ENCODE data around the gene MAN1B1. TPM values are rescaled to one million over a fixed set of nuclear protein-coding genes. Genes with fewer than 3 reads are reported as not detected.

MAN1B1 gene
- total and polyA plus RNA-seq, 12 donors: 16.9 to 71.4 (median 22.0) TPM

- Histone ChIP-seq H3K27me3 (peaks cover 0 to 76% (median 36%) of the 10 kb centered on the region in 7 donors), H3K36me3 (peaks cover 0 to 15% (median 0%) of the 10 kb centered on the region in 9 donors), H3K9me3 (no peaks in the 10 kb centered on the region), H3K4me1 (peaks cover 25 to 57% (median 40%) of the 10 kb centered on the region in 9 donors), H3K27ac (peak within 1 kb of the TSS; percentile 78 to 92 (median 88)), H3K4me3 (peak within 1 kb of the TSS; percentile 45 to 80 (median 68))
- intact Hi-C loops (cut with DNase I): loop anchor here in 6 of 10 donors (1.0 to 2.0 kb wide), 4 partner anchors 18 to 24 kb away; partner anchors contain the start of gene SAPCD2 (in 1 of the 6)
- peak; percentile 82 to 83 for DNase-seq
- peak; percentile 58 to 77 (median 66) for ATAC-seq
- WGBS, 2 donors: 0% methylated on average over 55 of the region's 57 CpGs
- peak; percentile 78 to 94 (median 92) for TF ChIP-seq CTCF (IDR thresholded peaks at IDR 0.05)
Measured at GRCh38 chr9:137046088-137046787, 40.5 kb upstream of the MAN1B1 start, which contains the start of gene NPDC1. Gene NPDC1, minus strand, starts transcription at chr9:137046177. Its CDS starts 188 bp downstream, at chr9:137045989.

GRCh38 chr9:137048655-137049543, 37.9 kb upstream of the MAN1B1 start:
- Histone ChIP-seq H3K4me3 (no peak overlapping the region), H3K4me1 (peaks cover 23 to 46% (median 42%) of the 10 kb centered on the region in 9 donors), H3K27me3 (peaks cover 6 to 98% (median 61%) of the 10 kb centered on the region in 7 donors), H3K36me3 (no peaks in the 10 kb centered on the region), H3K9me3 (no peaks in the 10 kb centered on the region), H3K27ac (no peak overlapping the region)
- 41 to 43% methylated on average over 68 to 72 of the region's 72 CpGs for WGBS, 2 donors
- no peak for ATAC-seq
- no peak for TF ChIP-seq CTCF (IDR thresholded peaks at IDR 0.05)
- no peak for DNase-seq
- intact Hi-C loops (cut with DNase I): loop anchor here in 1 of 10 donors (2.0 kb wide), 1 partner anchor 18 kb away; no protein-coding TSS in a partner anchor

DNA sequence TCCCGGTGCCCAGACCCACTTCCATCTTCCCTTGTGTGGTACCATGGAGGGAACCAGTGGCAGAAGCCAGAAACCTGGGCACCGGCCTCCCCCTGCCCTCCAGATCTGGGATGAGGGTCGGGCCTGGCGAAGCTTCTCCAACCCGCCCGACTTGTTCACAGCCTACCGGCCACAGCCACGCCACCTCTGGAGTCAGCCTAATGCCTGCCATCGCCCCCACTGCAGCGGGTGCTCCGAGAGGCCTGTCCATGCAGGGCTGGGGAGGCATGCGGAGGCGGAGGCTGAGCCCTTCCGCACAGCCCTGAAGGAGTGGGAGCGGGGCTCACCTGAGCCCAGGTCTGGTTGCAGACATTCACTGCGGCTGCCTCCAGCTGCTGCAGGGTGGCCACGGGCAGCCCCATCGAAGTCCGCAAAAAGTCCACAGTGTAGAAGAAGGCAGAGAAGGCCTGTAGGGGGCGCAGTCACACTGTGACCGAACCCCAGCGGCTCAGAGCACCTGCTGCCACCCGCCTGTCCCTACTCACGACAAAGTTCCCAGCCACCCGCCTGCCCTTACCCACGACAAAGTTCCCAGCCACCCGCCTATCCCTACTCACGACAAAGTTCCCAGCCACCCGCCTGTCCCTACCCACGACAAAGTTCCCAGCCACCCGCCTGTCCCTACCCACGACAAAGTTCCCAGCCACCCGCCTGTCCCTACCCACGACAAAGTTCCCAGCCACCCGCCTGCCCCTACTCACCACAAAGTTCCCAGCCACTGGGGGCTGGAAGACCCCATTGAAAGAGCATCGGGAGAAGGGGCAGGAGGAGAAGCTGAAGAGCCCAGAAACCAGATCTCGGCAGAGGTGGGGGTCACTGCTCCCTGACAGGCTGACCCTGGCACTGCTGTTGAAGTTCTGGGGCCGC, 37.0 kb upstream of the MAN1B1 start:
- H3K27ac ChIP-seq: no peak overlapping the region
- intact Hi-C loops (cut with DNase I): loop anchor here in 1 of 10 donors (2.0 kb wide), 1 partner anchor 17 kb away; no protein-coding TSS in a partner anchor
- 54% methylated on average over 36 to 38 of the region's 38 CpGs for WGBS, 2 donors
- DNase-seq: peak in 1 of 2 donors; percentile 62
- no peak overlapping the region for H3K4me3 ChIP-seq
- peak in 4 of 8 donors; percentile 24 to 36 (median 26) for ATAC-seq
- no peaks in the 10 kb centered on the region for H3K9me3 ChIP-seq
- peak; percentile 29 to 64 (median 53) for TF ChIP-seq CTCF (IDR thresholded peaks at IDR 0.05)
- H3K27me3 ChIP-seq: peaks cover 6 to 98% (median 65%) of the 10 kb centered on the region in 7 donors
- H3K36me3 ChIP-seq: no peaks in the 10 kb centered on the region
- H3K4me1 ChIP-seq: peaks cover 23 to 46% (median 41%) of the 10 kb centered on the region in 9 donors

Measured in heart right ventricle (tissue), 16 donors.